Dendritic cell treated with granulocyte-macrophage colony-stimulating factor and Interleukin-4, amounts not matched to agents 40 ng/mL and 50 ng/mL, for 4 days (primary cell): ENCODE measurements around the gene NSFL1C.
A peak's percentile ranks its signal among the peaks of the same experiment; 100 is the strongest.

Experiments used
- H3K27ac Mint-ChIP-seq: one replicate; pipeline ENCODE4 v1.8.0; 2022; ENCODE audit warnings: mild to moderate bottlenecking, mixed read lengths
- H3K27me3 Mint-ChIP-seq: one replicate; pipeline ENCODE4 v1.8.0; 2022; ENCODE audit warnings: mild to moderate bottlenecking, mixed read lengths
- H3K36me3 Mint-ChIP-seq: one replicate; pipeline ENCODE4 v1.8.0; 2022; ENCODE audit warnings: low read depth, mixed read lengths
- H3K4me1 Mint-ChIP-seq: one replicate; pipeline ENCODE4 v1.8.0; 2022; ENCODE audit warnings: low read depth, mixed read lengths
- H3K4me3 Mint-ChIP-seq: one replicate; pipeline ENCODE4 v1.8.0; 2022; ENCODE audit warnings: mild to moderate bottlenecking, moderate library complexity, mixed read lengths
- H3K9me3 Mint-ChIP-seq: one replicate; pipeline ENCODE4 v1.8.0; 2022; ENCODE audit warnings: mixed read lengths
- intact Hi-C: fragments of 100-400 bp; cut with micrococcal nuclease; formaldehyde crosslinking; loops from one replicate; pipeline ENCODE4 v1.15.0; 2022

Gene NSFL1C

GRCh38 chr20:1393507-1393882 is 73.2 kb downstream of the NSFL1C start:
- H3K36me3 Mint-ChIP-seq, result peaks cover 46% of the 10 kb centered on the region
- no peaks in the 10 kb centered on the region for H3K9me3 Mint-ChIP-seq
- H3K27ac Mint-ChIP-seq, result peak overlapping the region; percentile 90
- intact Hi-C loops, result loop anchor here (1.0 to 5.0 kb wide), 3 partner anchors 17 to 68 kb away; no protein-coding TSS in a partner anchor
- H3K4me1 Mint-ChIP-seq, result peaks cover 58% of the 10 kb centered on the region
- H3K27me3 Mint-ChIP-seq, result peaks cover 13% of the 10 kb centered on the region
- H3K4me3 Mint-ChIP-seq, result peak overlapping the region; percentile 84

GRCh38 chr20:1392693-1393506 is 73.7 kb downstream of the NSFL1C start, which contains the start of gene FKBP1A:
Gene FKBP1A, minus strand, starts transcription at chr20:1393054. Its CDS starts 56 bp downstream, at chr20:1392998.
- H3K9me3 Mint-ChIP-seq, result no peaks in the 10 kb centered on the region
- H3K27me3 Mint-ChIP-seq, result peaks cover 13% of the 10 kb centered on the region
- peak within 1 kb of the TSS; percentile 90 for H3K27ac Mint-ChIP-seq
- H3K4me3 Mint-ChIP-seq, result peak within 1 kb of the TSS; percentile 84
- peaks cover 52% of the 10 kb centered on the region for H3K36me3 Mint-ChIP-seq
- intact Hi-C loops, result loop anchor here (1.0 to 5.0 kb wide), 3 partner anchors 16 to 68 kb away; no protein-coding TSS in a partner anchor
- peaks cover 64% of the 10 kb centered on the region for H3K4me1 Mint-ChIP-seq

GRCh38 chr20:1392443-1392692 is 74.3 kb downstream of the NSFL1C start:
- Mint-ChIP-seq H3K9me3 (no peaks in the 10 kb centered on the region), H3K27me3 (peaks cover 13% of the 10 kb centered on the region), H3K4me1 (peaks cover 69% of the 10 kb centered on the region), H3K27ac (peak overlapping the region; percentile 90), H3K36me3 (peaks cover 57% of the 10 kb centered on the region), H3K4me3 (peak overlapping the region; percentile 84)
- intact Hi-C loops, result loop anchor here (2.0 to 5.0 kb wide), 2 partner anchors 16 to 45 kb away; no protein-coding TSS in a partner anchor
